Measurements from ENCODE around the gene R3HDM4. TPM values are rescaled to one million over a fixed set of nuclear protein-coding genes. Genes with fewer than 3 reads are reported as not detected.

R3HDM4 gene
- total RNA-seq, 4 donors from 2014 or later: 24.1 to 37.3 (median 26.8) TPM

DNA sequence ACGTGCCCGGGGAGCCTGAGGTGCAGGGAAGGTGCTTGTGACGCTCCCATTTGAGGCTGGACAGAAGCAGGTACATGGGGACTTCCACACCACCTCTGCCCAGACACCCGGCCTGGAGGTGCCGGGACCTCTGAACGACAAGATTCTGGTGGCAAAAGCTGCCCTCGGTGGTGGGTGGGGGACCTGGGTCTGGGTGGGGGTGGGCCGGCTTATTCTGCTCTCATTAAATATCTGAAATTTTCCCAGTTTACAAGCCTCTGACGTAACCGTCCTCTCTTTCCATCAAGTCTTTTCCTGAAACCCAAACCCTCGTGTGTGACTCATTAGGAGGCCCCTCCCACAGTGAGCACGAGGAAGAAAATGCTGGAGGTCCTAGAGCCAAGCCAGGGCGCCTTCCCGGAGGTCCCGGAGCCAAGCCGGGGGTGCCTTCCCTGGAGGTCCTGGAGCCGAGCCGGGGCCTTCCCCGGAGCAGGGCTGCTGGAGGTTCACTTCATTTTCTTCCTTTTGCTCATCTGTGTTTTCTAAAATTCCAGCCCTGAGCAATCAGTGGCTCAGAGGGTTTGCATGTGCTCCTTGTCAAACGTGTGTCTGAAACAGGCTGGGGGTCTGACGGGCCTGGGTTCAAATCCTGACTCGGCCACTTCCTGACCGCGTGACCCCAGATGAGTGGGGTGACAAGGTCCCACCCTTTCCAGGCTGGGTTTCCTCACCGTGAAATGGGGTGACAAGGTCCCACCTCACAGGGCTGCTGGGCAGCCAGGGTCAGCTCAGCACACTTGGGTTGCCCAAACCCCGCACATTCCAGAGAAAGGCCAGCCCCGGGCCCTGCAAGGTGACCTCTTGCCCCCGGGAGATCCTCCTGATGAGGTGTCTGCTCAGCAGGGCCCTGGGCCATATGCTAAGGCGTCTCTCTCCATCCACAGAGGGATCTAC is 43.5 kb downstream of the R3HDM4 start:
- TF ChIP-seq, protein P1, sequence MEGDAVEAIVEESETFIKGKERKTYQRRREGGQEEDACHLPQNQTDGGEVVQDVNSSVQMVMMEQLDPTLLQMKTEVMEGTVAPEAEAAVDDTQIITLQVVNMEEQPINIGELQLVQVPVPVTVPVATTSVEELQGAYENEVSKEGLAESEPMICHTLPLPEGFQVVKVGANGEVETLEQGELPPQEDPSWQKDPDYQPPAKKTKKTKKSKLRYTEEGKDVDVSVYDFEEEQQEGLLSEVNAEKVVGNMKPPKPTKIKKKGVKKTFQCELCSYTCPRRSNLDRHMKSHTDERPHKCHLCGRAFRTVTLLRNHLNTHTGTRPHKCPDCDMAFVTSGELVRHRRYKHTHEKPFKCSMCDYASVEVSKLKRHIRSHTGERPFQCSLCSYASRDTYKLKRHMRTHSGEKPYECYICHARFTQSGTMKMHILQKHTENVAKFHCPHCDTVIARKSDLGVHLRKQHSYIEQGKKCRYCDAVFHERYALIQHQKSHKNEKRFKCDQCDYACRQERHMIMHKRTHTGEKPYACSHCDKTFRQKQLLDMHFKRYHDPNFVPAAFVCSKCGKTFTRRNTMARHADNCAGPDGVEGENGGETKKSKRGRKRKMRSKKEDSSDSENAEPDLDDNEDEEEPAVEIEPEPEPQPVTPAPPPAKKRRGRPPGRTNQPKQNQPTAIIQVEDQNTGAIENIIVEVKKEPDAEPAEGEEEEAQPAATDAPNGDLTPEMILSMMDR (IDR thresholded peaks at IDR 0.05; ENCODE audit: low read depth): no peak

DNA sequence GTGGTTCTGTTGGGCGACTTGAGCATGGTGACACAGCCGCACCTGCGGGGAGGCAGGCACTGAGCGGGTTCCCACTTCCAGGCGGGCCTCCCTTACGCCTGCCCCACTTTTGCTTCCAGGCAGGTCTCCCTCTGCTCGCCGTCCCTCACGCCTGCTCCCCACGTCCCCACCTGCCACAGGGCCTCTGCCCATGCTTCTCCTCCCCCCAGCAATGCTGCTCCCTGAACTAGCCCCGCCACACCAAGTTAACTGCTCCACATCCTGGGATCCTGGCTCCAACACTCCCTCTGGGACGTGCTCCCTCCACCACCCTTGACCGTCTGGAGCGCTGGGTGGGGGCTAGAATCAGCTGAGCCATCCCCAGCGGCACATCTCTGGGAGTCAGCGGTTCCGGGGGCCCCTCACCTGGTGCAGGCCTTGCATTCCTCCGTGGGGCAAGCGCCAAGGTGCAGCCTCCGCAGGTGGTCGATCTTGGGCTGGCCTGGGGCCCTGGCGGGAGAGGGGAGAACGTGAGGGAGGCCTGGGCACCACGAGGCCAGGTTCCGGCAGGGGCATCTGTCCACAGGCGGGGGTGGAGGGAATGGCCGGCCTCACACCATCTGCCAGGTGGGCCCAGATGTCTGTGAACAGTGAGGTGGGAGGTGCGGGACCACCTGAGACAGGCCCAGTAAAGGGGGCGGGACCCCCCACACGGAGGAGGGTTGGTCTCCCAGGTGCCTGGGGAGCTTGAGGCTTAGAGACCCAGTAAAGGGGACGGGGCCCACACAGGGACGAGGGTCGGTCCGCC is 44.4 kb downstream of the R3HDM4 start:
- TF ChIP-seq, protein P1 (IDR thresholded peaks at IDR 0.05; ENCODE audit: low read depth): no peak

DNA sequence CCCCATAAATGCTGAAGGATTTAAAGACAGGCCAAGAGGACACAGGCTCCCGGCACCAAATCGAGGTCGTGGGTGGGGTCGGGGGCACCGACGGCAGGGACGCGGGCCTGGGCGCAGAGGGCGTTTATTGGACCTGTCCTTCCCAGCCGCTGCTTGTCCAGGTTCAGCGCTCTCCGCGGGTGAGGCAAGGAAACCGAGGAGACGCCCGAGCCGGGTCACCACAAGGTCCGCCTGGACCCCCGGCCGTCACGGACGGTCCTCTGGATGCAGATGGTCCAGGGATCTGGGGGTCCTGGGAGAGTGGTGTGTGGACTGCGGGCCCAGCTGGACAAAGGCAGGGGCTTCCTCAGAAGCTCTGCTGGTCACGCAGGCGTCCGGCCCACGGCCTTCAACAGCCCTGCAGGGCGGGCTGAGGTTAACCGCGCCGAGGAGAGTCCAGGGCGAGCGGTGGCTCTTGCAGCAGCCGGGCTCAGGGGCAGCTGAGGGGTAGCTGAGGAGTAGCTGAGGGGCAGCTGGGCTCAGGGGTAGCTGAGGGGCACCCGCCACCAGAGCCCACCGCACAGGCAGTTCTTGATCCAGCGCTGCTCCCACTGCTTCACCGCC is 45.1 kb downstream of the R3HDM4 start:
- TF ChIP-seq, protein P1 (IDR thresholded peaks at IDR 0.05; ENCODE audit: low read depth): no peak

DNA sequence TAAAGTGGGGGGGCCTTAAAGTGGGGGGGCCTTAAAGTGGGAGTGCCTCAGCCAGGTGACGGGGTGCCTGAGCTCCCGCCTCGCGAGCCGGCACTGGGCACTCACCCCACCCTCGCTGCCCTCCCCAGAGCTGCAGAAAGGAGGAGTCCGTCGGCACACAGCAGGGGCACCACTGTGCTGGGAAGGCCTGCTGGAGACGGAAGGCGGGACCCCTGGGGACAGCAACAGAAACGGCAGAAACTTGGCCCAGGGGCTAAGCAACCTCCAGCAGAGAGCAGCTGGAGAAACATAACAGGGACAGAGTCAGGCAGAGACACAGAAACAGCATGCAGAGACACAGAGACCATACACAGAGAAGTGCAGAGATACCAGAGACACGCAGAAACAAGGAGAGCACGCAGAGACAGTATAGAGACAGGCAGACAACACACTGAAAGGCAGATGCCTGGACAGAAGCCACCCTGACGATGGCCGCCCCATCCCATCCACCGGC is 45.7 kb downstream of the R3HDM4 start:
- TF ChIP-seq, protein P1 (IDR thresholded peaks at IDR 0.05; ENCODE audit: low read depth): no peak

DNA sequence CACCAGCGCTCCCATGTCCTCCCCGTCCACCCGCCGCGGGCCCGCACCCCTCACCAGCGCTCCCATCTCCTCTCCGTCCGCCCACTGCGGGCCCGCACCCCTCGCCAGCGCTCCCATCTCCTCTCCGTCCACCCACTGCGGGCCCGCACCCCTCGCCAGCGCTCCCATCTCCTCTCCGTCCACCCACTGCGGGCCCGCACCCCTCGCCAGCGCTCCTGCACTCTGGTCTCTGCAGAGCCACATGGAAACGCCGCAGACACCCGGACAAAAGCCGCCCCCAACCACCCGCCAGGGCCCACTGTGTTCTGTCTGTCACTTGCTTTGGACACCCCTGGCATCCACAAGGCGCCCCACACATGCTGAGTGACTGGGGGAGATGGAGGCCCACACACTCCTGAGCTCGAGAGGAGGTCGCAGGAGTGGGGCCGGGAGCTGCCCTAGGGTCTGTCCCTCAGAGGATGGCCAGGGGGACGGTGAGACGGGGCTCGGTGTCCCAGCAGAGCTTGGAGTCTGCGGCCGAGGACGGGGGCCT is 46.2 kb downstream of the R3HDM4 start:
- TF ChIP-seq, protein P1 (IDR thresholded peaks at IDR 0.05; ENCODE audit: low read depth): no peak

DNA sequence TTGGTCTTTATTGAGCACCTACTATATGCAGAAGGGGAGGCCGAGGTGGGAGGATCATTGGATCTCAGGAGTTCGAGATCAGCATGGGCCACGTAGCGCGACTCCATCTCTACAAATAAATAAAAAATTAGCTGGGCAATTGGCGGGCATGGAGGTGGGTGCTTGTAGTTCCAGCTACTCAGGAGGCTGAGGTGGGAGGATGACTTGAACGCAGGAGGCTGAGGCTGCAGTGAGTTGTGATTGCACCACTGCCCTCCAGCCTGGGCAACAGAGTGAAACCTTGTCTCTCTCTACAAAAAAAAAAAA is 49.8 kb downstream of the R3HDM4 start:
- TF ChIP-seq, protein P1 (IDR thresholded peaks at IDR 0.05; ENCODE audit: low read depth): no peak
